ENCODE data around the gene PRKRA. TPM values are rescaled to one million over a fixed set of nuclear protein-coding genes. Genes with fewer than 3 reads are reported as not detected.

Gene PRKRA
- total and polyA plus RNA-seq, 9 of the 15 experiments (the other 6 are each of a cell fraction or from before 2014, with no cell fraction given), result 14.1 to 78.1 (median 52.3) TPM

DNA sequence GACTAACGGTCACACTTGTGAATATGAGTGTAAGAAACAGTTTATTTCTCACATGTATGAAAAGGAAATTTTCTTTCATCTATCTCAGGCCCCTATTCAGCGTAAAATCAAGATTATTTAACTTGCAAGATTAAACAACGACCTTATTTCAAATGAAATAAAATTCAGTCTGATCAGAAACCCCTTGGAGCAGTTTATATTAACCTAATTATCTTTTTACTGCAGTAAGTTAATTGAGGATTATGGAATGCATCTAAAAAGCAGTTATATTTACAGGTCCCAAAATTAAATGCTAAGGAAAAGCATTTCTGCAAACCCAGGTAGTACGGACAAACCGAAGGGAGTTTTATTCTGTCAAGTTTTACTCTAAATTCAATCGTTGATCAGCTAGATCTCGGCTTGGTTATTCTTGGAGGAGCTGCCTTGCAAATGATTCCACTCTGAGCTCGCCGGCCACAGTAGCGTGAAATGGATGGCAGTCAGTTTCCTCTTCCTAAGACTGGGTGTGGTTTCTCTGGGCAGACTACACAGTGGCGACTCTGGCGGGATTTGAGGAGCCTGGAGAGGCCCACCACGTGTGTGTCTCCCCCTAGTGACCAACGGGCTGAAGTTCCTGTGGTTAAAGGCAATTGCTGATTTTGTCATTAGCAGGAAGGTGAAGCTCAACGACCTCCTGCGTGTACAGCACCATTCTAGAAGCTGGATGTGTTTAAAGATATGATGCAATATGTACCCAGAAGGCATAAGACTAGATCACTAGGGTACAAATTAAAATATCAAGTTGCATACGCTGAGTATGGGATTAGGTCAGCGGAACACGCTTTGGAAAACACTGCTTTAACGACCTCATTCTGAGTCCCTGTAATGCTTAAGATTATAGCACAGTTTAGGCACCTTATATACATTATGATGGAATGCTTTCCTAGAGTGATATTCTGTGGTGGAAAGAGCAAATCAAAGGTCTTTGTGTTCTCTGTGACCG, 36.4 kb downstream of the PRKRA start (continued):
- TF ChIP-seq POU5F1 (IDR thresholded peaks at IDR 0.05; ENCODE audit: borderline replicate concordance, low read depth, low read length, partially characterized antibody) (peak; percentile 38), CEBPG (CRISPR knock-in tag; IDR thresholded peaks at IDR 0.05) (peak; percentile 99), CEBPG (tag; conservative IDR thresholded peaks at IDR 0.05 in 1 of 2, IDR thresholded peaks at IDR 0.05 in 1 of 2) (peak; percentile 100), CBX2 (IDR thresholded peaks at IDR 0.05; ENCODE audit: insufficient read depth, low read length, poor library complexity, severe bottlenecking) (no peak), FOXA3 (CRISPR knock-in tag; conservative IDR thresholded peaks at IDR 0.05 in 1 of 2, IDR thresholded peaks at IDR 0.05 in 1 of 2) (peak; percentile 26 to 91; a peak in 3 of 4 replicates), ARNT (IDR thresholded peaks at IDR 0.05) (peak in 1 of 2 experiments; percentile 87; a peak in 2 of 4 replicates), C11orf30 (IDR thresholded peaks at IDR 0.05; ENCODE audit: low read depth) (peak; percentile 56), ZNF79 (CRISPR knock-in tag; IDR thresholded peaks at IDR 0.05; ENCODE audit: low read depth) (no peak)
- TF ChIP-seq, protein P1, sequence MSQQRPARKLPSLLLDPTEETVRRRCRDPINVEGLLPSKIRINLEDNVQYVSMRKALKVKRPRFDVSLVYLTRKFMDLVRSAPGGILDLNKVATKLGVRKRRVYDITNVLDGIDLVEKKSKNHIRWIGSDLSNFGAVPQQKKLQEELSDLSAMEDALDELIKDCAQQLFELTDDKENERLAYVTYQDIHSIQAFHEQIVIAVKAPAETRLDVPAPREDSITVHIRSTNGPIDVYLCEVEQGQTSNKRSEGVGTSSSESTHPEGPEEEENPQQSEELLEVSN (IDR thresholded peaks at IDR 0.05; ENCODE audit: borderline replicate concordance in 1 of 2, extremely low read depth in 1 of 2, insufficient read depth in 1 of 2, insufficient read length in 1 of 2, low read depth in 1 of 2, low read length in 1 of 2, poor library complexity in 1 of 2, severe bottlenecking in 1 of 2), result peak; percentile 87 to 88
- TF ChIP-seq, protein P2, sequence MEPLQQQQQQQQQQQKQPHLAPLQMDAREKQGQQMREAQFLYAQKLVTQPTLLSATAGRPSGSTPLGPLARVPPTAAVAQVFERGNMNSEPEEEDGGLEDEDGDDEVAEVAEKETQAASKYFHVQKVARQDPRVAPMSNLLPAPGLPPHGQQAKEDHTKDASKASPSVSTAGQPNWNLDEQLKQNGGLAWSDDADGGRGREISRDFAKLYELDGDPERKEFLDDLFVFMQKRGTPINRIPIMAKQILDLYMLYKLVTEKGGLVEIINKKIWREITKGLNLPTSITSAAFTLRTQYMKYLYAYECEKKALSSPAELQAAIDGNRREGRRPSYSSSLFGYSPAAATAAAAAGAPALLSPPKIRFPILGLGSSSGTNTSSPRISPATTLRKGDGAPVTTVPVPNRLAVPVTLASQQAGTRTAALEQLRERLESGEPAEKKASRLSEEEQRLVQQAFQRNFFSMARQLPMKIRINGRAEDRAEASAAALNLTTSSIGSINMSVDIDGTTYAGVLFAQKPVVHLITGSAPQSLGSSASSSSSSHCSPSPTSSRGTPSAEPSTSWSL (CRISPR knock-in tag; IDR thresholded peaks at IDR 0.05; ENCODE audit: borderline replicate concordance), result no peak
- TF ChIP-seq, protein P3, sequence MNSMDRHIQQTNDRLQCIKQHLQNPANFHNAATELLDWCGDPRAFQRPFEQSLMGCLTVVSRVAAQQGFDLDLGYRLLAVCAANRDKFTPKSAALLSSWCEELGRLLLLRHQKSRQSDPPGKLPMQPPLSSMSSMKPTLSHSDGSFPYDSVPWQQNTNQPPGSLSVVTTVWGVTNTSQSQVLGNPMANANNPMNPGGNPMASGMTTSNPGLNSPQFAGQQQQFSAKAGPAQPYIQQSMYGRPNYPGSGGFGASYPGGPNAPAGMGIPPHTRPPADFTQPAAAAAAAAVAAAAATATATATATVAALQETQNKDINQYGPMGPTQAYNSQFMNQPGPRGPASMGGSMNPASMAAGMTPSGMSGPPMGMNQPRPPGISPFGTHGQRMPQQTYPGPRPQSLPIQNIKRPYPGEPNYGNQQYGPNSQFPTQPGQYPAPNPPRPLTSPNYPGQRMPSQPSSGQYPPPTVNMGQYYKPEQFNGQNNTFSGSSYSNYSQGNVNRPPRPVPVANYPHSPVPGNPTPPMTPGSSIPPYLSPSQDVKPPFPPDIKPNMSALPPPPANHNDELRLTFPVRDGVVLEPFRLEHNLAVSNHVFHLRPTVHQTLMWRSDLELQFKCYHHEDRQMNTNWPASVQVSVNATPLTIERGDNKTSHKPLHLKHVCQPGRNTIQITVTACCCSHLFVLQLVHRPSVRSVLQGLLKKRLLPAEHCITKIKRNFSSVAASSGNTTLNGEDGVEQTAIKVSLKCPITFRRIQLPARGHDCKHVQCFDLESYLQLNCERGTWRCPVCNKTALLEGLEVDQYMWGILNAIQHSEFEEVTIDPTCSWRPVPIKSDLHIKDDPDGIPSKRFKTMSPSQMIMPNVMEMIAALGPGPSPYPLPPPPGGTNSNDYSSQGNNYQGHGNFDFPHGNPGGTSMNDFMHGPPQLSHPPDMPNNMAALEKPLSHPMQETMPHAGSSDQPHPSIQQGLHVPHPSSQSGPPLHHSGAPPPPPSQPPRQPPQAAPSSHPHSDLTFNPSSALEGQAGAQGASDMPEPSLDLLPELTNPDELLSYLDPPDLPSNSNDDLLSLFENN (IDR thresholded peaks at IDR 0.05; ENCODE audit: low read depth in 2 of 2, low read length in 2 of 2), result peak; percentile 47 to 81; a peak in 2 of 4 replicates
- TF ChIP-seq, protein P4, sequence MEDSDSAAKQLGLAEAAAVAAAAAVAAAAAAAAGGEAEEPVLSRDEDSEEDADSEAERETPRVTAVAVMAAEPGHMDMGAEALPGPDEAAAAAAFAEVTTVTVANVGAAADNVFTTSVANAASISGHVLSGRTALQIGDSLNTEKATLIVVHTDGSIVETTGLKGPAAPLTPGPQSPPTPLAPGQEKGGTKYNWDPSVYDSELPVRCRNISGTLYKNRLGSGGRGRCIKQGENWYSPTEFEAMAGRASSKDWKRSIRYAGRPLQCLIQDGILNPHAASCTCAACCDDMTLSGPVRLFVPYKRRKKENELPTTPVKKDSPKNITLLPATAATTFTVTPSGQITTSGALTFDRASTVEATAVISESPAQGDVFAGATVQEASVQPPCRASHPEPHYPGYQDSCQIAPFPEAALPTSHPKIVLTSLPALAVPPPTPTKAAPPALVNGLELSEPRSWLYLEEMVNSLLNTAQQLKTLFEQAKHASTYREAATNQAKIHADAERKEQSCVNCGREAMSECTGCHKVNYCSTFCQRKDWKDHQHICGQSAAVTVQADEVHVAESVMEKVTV (CRISPR knock-in tag; IDR thresholded peaks at IDR 0.05), result peak; percentile 92

Data from K562 (cell line).